GM19397 (cell line): ENCODE measurements around the gene DDR2.

Experiments used
- ATAC-seq: cut with Tn5 transposase; IDR thresholded peaks from one replicate; pipeline ENCODE4 v1.9.1; 2021; ENCODE audit warnings: mild to moderate bottlenecking, moderate library complexity; ENCODE audit not compliant: unreplicated experiment

Gene DDR2

GRCh38 chr1:162822391-162823200 lies 190.3 kb downstream of the DDR2 start:
- ATAC-seq, result no peak

GRCh38 chr1:162823231-162823630 lies 191.0 kb downstream of the DDR2 start:
- no peak for ATAC-seq

DNA sequence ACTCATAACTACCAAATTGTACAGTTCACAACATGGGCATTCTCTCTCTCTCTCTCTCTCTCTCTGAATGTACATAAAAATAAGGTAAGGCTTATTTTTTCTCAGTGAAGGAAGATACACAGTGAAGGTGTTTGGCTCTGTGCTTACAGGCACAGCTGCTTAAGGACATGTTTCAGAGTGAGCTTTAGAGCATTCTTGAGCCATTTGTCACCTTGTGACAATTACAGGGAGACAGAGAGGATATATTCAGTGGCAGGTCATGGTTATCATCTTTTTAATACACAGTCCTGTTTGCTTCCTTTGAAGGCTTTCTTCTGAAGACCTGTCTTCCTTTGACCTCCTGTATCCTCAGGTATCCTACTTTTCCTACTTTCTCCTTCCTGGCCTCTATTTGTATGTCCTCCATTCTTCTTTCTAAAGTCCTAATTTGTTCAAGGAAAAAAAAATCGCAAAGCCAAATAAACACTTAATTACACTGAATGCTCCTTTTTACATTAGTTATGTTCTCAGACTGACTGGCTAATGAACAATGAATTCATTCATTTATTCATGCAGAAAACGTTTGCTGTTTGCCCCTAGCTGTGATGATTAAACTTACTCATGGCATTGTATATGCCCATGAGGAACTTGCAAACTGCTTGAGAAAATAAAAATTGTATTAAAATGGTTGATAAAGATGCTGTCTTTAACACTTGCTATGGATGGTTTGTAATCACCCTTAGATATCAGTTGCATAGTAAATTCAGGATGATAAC lies 191.7 kb downstream of the DDR2 start:
- ATAC-seq, result no peak

DNA sequence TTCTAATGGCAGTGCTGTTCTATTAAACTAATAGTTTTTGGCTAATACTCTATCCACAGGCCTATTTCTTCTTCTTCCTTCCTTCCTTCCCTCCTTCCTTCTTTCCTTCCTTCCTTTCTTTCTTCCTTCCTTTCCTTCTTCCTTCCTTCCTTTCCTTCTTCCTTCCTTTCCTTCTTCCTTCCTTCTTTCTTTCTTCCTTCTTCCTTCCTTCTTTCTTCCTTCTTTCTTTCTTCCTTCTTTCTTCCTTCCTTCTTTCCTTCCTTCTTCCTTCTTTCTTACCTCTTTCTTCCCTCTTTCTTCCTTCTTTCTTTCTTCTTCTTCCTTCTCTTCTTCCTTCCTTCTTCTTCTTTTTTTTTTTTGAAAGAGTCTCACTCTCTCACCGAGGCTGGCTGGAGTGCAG lies 197.0 kb downstream of the DDR2 start:
- ATAC-seq, result no peak

GRCh38 chr1:162832470-162832869 lies 200.2 kb downstream of the DDR2 start:
- no peak for ATAC-seq

DNA sequence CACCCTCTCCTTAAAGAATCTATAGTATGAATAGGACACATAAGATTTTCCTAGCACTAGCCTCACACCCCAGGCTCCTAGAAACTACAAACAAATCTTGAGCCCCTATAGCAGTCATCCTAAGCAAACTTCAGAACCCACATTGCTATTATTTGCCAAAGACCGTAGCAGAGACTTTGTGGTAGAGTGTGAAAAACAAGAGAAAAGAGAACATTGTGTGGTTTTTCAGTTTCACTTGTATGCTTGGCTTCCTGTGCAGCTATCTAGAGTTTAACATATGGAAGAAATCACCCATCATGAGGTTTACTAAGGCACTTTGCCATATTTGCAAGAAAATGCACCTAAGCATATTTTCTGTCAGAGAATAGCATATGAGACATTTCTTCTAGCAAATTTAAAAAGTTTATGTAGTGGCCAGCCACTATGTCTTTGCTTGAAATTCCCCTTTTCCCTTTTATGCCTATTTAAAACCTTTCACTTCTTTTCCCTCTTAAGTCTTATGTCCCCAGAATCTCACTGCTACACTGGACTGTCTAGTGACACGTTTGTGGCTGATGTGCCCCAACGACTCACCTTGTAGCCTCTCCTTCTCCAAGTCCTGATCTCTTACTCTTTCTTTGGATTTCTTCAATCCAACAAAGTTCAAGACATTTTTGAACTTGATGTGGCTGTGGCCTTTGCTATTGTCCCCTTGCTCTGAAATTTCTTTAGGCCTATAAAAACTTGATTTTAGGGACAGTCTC lies 203.1 kb downstream of the DDR2 start:
- ATAC-seq, result peak; percentile 82
